ENCODE results near the gene ERO1B.

The ERO1B gene

GRCh38 chr1:236304682-236305081 is 22.9 kb upstream of the ERO1B start:
- Histone ChIP-seq H3K4me3 (ENCODE audit: insufficient read depth, low read length, poor library complexity, severe bottlenecking) (no peak overlapping the region), H3K79me2 (ENCODE audit: insufficient read depth, low read length) (no peaks in the 10 kb centered on the region), H3K9ac (ENCODE audit: low read length) (no peak overlapping the region), H2AFZ (ENCODE audit: low read depth, low read length, severe bottlenecking) (no peak overlapping the region), H4K20me1 (ENCODE audit: low read depth, low read length) (no peaks in the 10 kb centered on the region), H3K36me3 (ENCODE audit: low read length) (no peaks in the 10 kb centered on the region), H3K9me2 (replicated peaks; ENCODE audit: insufficient read depth, low read length) (no peaks in the 10 kb centered on the region), H3K4me2 (ENCODE audit: low read depth, low read length, poor library complexity, severe bottlenecking) (no peak overlapping the region), H3K27me3 (ENCODE audit: low read length) (no peaks in the 10 kb centered on the region; the same call in 1 of the 2 replicates), H3K27ac (ENCODE audit: low read depth, low read length) (no peak overlapping the region), H3F3A (ENCODE audit: insufficient read depth) (no peaks in the 10 kb centered on the region), H3K9me3 (ENCODE audit: insufficient read depth, low read length) (no peaks in the 10 kb centered on the region)
- TF ChIP-seq EZH2phosphoT487 (conservative IDR thresholded peaks at IDR 0.05; ENCODE audit: low read length) = no peak
- TF ChIP-seq, protein P1, sequence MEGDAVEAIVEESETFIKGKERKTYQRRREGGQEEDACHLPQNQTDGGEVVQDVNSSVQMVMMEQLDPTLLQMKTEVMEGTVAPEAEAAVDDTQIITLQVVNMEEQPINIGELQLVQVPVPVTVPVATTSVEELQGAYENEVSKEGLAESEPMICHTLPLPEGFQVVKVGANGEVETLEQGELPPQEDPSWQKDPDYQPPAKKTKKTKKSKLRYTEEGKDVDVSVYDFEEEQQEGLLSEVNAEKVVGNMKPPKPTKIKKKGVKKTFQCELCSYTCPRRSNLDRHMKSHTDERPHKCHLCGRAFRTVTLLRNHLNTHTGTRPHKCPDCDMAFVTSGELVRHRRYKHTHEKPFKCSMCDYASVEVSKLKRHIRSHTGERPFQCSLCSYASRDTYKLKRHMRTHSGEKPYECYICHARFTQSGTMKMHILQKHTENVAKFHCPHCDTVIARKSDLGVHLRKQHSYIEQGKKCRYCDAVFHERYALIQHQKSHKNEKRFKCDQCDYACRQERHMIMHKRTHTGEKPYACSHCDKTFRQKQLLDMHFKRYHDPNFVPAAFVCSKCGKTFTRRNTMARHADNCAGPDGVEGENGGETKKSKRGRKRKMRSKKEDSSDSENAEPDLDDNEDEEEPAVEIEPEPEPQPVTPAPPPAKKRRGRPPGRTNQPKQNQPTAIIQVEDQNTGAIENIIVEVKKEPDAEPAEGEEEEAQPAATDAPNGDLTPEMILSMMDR (IDR thresholded peaks at IDR 0.05; ENCODE audit: insufficient read depth, low read length, poor library complexity, severe bottlenecking) = no peak

GRCh38 chr1:236303675-236304074 is 21.9 kb upstream of the ERO1B start:
- Histone ChIP-seq H2AFZ (ENCODE audit: low read depth, low read length, severe bottlenecking) (no peak overlapping the region), H3K27ac (ENCODE audit: low read depth, low read length) (no peak overlapping the region), H3K27me3 (ENCODE audit: low read length) (no peaks in the 10 kb centered on the region; the same call in 1 of the 2 replicates), H3K4me3 (ENCODE audit: insufficient read depth, low read length, poor library complexity, severe bottlenecking) (no peak overlapping the region), H3K36me3 (ENCODE audit: low read length) (no peaks in the 10 kb centered on the region), H3K79me2 (ENCODE audit: insufficient read depth, low read length) (no peaks in the 10 kb centered on the region), H3K9me2 (replicated peaks; ENCODE audit: insufficient read depth, low read length) (no peaks in the 10 kb centered on the region), H4K20me1 (ENCODE audit: low read depth, low read length) (no peaks in the 10 kb centered on the region), H3K4me2 (ENCODE audit: low read depth, low read length, poor library complexity, severe bottlenecking) (no peak overlapping the region), H3K9me3 (ENCODE audit: insufficient read depth, low read length) (no peaks in the 10 kb centered on the region), H3F3A (ENCODE audit: insufficient read depth) (no peaks in the 10 kb centered on the region), H3K9ac (ENCODE audit: low read length) (no peak overlapping the region)
- TF ChIP-seq EZH2phosphoT487 (conservative IDR thresholded peaks at IDR 0.05; ENCODE audit: low read length) = no peak
- TF ChIP-seq, protein P1 (IDR thresholded peaks at IDR 0.05; ENCODE audit: insufficient read depth, low read length, poor library complexity, severe bottlenecking) = no peak

DNA sequence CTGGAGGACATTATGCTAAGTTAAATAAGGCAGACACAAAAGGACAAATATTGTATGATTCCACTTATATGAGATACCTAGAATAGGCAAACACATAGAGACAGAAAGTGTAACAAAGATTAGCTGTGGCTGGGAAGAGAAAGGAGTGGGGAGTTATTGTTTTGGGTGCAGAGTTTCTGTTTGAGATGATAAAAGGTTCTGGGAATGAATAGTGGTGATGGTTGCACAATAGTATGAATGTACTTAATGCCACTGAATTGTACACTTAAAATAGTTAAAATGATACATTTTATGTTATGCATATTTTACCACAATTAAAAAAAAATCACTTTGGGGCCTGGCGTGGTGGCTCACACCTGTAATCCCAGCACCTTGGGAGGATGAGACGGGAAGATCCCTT is 21.2 kb upstream of the ERO1B start:
- Histone ChIP-seq H2AFZ (ENCODE audit: low read depth, low read length, severe bottlenecking) (no peak overlapping the region), H3K9me3 (ENCODE audit: insufficient read depth, low read length) (no peaks in the 10 kb centered on the region), H3K36me3 (ENCODE audit: low read length) (no peaks in the 10 kb centered on the region), H3K27me3 (ENCODE audit: low read length) (no peaks in the 10 kb centered on the region; the same call in 1 of the 2 replicates), H3K27ac (ENCODE audit: low read depth, low read length) (no peak overlapping the region), H3K9ac (ENCODE audit: low read length) (no peak overlapping the region), H3K9me2 (replicated peaks; ENCODE audit: insufficient read depth, low read length) (no peaks in the 10 kb centered on the region), H3K79me2 (ENCODE audit: insufficient read depth, low read length) (no peaks in the 10 kb centered on the region), H3K4me3 (ENCODE audit: insufficient read depth, low read length, poor library complexity, severe bottlenecking) (no peak overlapping the region), H3F3A (ENCODE audit: insufficient read depth) (no peaks in the 10 kb centered on the region), H4K20me1 (ENCODE audit: low read depth, low read length) (no peaks in the 10 kb centered on the region), H3K4me2 (ENCODE audit: low read depth, low read length, poor library complexity, severe bottlenecking) (no peak overlapping the region)
- TF ChIP-seq, protein P1 (IDR thresholded peaks at IDR 0.05; ENCODE audit: insufficient read depth, low read length, poor library complexity, severe bottlenecking) = no peak
- TF ChIP-seq EZH2phosphoT487 (conservative IDR thresholded peaks at IDR 0.05; ENCODE audit: low read length) = no peak
